NCI-H1417 treated with DMSO at 0.1 percent for 48 hours (cell line): ENCODE data around the gene ARHGEF7.

Source experiments
- DNase-seq: peaks from one replicate; lab custom pipeline; 2025; lab: John Stamatoyannopoulos, UW

Gene ARHGEF7

GRCh38 chr13:111139452-111139851 is 24.3 kb downstream of the ARHGEF7 start:
- no peak for DNase-seq

- peak; percentile 82 for DNase-seq
These were observed 24.9 kb downstream of the ARHGEF7 start for GRCh38 chr13:111139873-111140561.

GRCh38 chr13:111140562-111141105 is 25.5 kb downstream of the ARHGEF7 start:
- DNase-seq = no peak

GRCh38 chr13:111142472-111142871 is 27.4 kb downstream of the ARHGEF7 start:
- no peak for DNase-seq

GRCh38 chr13:111143865-111144540 is 28.9 kb downstream of the ARHGEF7 start:
- no peak for DNase-seq

- no peak for DNase-seq
These were observed 30.0 kb downstream of the ARHGEF7 start for GRCh38 chr13:111145071-111145470.

GRCh38 chr13:111145506-111145905 is 30.4 kb downstream of the ARHGEF7 start:
- no peak for DNase-seq

GRCh38 chr13:111152844-111153243 is 37.7 kb downstream of the ARHGEF7 start:
- no peak for DNase-seq

- DNase-seq = peak; percentile 78
These were observed 38.3 kb downstream of the ARHGEF7 start for GRCh38 chr13:111153279-111153976.

- DNase-seq = no peak
These were observed 38.8 kb downstream of the ARHGEF7 start for GRCh38 chr13:111153977-111154332.

- no peak for DNase-seq
These were observed 41.3 kb downstream of the ARHGEF7 start for GRCh38 chr13:111156421-111156820.

- DNase-seq = no peak
These were observed 43.2 kb downstream of the ARHGEF7 start for GRCh38 chr13:111158136-111158805.

GRCh38 chr13:111159362-111160320 is 44.5 kb downstream of the ARHGEF7 start:
- DNase-seq = no peak

- no peak for DNase-seq
These were observed 45.5 kb downstream of the ARHGEF7 start for GRCh38 chr13:111160648-111161047.

- DNase-seq = no peak
These were observed 46.8 kb downstream of the ARHGEF7 start for GRCh38 chr13:111161601-111162600.

GRCh38 chr13:111165241-111166010 is 50.3 kb downstream of the ARHGEF7 start:
- DNase-seq = no peak

- DNase-seq = no peak
These were observed 52.0 kb downstream of the ARHGEF7 start for GRCh38 chr13:111166882-111167675.

GRCh38 chr13:111168107-111168506 is 53.0 kb downstream of the ARHGEF7 start:
- no peak for DNase-seq
